GM12801 (cell line): ENCODE data around the gene DUSP8.

Source experiments
- TF ChIP-seq, protein P1 (sequence below): IDR thresholded peaks from one replicate; pipeline ENCODE4 v1.5.1; 2011; ENCODE audit warnings: control low read depth; ENCODE audit not compliant: insufficient read length; ENCODE audit errors: extremely low read depth

The DUSP8 gene

GRCh38 chr11:1504581-1505290 lies 67.3 kb downstream of the DUSP8 start:
- TF ChIP-seq, protein P1, sequence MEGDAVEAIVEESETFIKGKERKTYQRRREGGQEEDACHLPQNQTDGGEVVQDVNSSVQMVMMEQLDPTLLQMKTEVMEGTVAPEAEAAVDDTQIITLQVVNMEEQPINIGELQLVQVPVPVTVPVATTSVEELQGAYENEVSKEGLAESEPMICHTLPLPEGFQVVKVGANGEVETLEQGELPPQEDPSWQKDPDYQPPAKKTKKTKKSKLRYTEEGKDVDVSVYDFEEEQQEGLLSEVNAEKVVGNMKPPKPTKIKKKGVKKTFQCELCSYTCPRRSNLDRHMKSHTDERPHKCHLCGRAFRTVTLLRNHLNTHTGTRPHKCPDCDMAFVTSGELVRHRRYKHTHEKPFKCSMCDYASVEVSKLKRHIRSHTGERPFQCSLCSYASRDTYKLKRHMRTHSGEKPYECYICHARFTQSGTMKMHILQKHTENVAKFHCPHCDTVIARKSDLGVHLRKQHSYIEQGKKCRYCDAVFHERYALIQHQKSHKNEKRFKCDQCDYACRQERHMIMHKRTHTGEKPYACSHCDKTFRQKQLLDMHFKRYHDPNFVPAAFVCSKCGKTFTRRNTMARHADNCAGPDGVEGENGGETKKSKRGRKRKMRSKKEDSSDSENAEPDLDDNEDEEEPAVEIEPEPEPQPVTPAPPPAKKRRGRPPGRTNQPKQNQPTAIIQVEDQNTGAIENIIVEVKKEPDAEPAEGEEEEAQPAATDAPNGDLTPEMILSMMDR = no peak

DNA sequence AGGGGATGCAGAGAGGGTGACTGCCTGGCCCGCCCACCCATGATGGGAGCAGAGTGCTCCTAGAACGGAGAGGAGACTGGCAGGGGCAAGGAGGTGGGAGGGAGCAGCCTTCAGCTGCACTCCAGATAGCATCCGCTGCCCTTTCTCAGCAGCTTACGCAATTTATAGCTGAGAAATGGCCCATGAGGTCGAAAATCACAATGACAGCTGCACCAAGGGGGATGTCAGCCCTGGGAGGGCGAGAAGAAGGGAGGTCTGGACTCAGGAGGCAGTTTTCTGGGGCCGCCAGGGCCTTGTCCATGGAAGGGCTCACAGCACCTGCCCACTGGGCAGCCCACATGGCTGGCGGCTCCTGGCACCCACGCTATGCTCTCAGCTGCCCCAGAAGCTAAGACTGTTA lies 67.9 kb downstream of the DUSP8 start:
- TF ChIP-seq, protein P1 = no peak
